NCI-H1048 (cell line): ENCODE results near the gene ARHGEF3.

Source experiments
- DNase-seq: peaks from one replicate; lab custom pipeline; 2025; lab: John Stamatoyannopoulos, UW

Gene ARHGEF3

DNA sequence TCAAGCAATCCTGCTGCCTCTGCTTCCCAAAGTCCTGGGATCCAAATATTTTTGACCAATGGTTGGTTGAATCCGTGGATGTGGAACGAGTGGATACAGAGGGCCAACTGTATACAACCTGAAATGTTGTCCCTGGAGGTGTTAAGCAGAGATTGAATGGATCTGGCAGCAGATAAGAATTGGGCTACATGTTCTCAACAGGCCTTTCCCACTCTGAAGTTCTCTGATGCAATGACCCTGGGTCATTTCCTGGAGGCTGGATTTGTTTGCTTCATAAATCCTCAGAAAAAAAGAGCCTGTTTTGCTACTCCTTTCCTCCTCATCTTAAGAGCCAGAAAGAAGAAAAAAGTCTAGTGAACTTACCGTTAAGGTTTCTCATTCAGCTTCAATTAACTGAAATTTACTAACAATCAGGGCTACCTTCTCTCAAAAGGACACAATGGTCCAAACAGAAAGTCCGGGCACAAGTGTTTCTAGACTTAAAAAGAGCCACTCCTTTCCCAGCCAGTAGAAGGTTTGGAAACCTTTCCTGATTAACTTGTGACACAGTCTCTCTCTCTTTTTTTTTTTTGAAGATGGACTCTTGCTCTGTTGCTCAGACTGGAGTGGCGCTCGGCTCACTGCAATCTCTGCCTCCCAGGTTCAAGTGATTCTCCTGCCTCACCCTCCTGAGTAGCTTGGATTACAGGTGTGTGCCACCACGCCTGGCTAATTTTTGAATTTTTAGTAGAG lies 6.5 kb downstream of the ARHGEF3 start:
- DNase-seq = no peak

- DNase-seq = no peak
Observed at GRCh38 chr3:56792193-56792592, 9.6 kb downstream of the ARHGEF3 start.

DNA sequence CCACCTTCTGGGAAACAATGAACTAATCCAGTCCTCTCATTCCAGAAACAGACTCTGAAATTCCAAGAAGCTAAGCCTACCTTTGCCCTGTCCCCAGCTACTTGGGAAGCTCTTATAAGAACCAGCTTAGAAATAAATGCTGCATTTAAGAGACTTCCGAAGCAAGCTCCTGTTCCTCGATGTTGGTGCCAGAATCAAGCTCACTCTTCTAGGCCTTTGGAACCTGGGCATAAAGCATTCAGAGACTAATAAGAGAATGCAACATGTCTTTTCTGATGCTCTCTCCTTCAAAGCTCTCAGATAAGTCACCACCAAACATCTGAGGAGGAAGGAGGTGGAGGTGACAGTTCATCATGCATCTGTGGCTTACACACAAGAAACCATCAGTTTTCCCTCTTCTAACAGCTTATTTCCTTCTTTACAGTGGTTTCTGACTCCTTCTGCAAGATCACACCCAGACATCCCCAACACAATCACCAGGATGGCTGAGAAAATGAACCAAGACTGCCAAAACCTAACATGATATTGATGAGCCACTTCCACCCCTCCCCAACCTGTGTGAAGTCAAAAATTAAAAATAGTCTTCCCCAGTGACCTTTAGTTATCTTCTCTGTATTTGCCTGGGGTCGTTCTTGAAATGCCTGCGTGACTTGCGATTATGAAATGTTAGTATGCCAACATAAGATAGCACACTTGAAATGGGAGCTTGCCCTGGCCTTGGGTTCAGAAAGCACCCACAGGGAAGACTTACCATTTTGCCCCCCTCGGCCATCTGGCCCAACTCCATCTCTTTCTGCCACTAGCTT lies 11.5 kb downstream of the ARHGEF3 start:
- DNase-seq = no peak

- DNase-seq = no peak
Observed at GRCh38 chr3:56789076-56789475, 12.7 kb downstream of the ARHGEF3 start.

DNA sequence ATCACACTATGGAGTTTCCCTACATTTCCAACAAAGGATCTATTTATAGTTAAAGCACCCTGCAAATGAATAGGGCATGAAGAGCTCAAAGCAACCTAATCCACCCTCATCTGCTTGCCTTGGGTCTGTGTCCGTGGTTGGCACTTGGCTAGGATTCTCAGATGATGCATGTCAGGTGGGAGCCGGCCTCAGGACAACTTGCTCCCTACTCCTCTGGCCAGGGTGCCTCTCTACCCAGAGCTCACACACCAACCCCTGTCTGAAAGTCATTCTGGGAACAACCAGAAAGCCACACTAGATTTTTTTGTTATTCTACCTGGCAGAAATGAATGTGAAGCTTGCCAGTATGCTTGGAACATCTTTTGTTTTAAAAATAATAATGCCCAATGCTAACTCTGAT lies 13.2 kb downstream of the ARHGEF3 start:
- DNase-seq = no peak

GRCh38 chr3:56787784-56788256 lies 13.9 kb downstream of the ARHGEF3 start:
- DNase-seq = no peak

GRCh38 chr3:56787258-56787775 lies 14.4 kb downstream of the ARHGEF3 start:
- DNase-seq = no peak

- DNase-seq = no peak
Observed at GRCh38 chr3:56785499-56785898, 16.2 kb downstream of the ARHGEF3 start.

DNA sequence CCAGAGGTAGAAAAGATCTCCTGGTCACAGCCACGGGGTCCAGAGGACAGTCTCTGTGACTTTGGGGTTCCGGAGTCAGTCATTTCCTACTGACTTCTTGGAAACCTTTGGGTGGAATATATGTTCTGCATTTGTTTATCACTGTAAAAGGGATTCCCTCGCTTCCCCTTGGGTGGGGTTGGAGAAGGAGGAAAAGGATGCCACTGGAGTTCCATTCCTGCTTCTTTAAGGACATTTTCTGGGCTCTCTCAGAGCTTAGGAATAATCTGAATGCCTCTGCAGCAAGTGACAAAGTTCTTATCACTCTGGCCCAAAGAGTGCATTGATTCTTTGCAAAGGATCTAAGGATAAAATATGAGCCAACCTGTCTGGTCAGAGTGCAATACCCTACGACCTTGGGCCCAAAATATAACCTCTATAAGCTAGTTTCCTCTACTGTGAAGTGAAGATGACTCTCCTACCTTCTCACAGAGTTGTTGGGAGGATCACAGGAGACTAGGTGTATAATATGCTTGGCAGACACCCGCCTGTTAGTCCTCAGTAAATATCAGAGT lies 17.2 kb downstream of the ARHGEF3 start:
- DNase-seq = no peak

DNA sequence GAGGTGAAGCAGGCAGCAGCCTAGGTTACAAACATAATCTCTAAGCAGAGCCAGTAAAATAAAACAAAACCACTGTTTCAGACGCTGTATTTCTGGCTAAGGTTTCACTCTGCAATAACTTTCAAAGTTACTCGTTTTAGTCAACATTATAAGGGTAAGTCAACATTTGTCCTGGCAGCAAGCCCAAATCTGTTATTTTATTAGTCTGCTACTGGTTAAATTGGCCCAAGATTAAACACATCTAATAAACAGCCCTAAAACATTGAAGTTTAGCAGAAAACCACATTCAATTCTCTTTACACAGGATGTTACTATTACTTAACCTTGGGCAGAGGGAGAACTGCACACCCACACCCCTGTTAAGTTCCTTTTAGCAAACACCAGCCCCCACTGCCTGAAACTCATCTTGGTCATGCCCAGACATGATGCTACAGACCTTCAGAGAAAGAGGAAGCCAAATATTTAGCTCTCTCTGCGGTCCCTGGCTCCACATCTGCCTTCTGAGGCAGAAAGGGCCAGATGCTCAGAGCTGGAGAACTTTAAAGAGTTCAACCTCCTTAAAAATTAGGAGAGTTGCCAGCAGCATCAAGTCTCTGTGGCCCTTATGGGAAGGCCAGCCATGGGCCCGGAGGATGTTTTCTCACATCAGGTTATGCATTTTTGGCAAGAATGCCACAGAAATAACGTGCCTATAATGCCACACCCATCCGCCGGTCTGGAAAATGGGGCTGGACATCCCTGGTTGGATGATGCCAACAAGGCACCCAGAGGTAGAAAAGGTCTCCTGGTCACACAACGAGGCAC lies 17.9 kb downstream of the ARHGEF3 start:
- no peak for DNase-seq

GRCh38 chr3:56782906-56783305 lies 18.8 kb downstream of the ARHGEF3 start:
- no peak for DNase-seq

DNA sequence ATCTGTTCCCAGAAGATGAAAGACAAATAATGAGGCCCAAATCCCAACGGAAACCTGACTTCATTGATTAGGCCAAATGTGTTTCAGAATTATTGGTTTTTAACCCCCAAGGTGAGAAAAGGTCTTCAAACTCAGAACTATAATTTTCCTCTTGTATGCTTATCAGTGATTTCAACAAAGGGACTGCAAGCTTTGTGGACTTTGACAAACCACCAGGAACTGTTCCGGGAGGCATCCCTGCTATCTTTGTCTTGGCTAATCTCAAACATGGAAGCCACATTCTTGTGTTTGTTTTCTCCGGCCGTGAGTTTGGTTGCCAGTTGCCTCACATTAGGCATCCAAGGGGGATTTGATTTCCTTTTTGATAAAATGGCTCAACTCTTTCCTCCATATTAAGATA lies 19.5 kb downstream of the ARHGEF3 start:
- DNase-seq = no peak

- DNase-seq = no peak
Observed at GRCh38 chr3:56781762-56782161, 20.0 kb downstream of the ARHGEF3 start.

DNA sequence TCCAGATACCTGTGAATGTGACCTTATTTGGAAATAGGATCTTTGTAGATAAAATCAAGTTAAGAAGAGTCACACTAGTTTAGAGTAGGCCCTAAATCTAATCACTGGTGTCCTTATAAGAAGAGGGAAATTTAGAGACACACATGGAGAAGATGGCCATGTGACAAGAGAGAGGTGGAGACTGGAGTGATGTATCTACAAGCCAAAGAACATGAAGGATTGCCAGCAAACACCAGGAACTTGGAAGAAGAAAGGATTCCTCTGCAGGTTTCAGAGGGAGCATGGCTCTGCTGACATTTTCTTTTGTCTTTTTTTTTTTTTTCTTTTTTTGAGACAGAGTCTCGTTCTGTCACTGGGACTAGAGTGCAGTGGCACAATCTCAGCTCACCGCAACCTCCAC lies 20.8 kb downstream of the ARHGEF3 start:
- no peak for DNase-seq

DNA sequence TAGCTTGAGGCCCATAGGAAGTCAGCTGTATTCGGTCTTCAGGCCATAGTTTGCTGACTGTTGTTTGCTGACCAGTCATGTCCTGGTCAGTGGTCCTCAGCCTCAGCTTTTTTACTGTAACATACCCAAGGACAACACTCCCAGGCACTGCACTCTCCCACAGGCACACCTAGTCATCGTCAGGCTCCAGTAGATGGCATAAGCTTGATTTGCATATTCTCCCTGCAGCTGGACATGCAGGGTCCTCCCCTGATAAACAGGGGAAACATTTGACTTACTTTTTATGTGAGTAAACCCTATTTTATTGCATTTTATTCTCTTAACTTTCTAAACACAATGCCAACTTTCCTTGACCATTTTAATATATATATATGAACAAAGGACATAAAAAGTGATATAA lies 22.9 kb downstream of the ARHGEF3 start:
- DNase-seq = no peak

DNA sequence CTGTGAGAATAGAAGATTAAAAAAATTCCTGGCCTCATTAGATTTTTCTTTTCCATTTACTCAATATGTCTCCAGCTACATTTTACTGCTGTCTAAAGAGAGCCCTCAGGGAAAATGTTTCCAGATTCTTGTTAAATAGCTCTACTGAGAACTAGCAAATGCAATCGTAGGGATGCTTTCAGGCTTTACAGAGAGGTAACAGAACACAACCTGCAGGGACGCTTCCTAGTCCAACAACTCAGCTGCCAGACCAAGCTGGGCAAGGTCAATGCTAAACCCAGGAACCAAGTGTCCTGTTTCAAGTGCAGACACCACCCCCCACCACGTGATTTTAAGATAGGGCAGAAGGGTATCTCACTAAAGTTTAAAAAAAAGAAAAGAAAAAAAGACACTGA lies 25.2 kb downstream of the ARHGEF3 start:
- no peak for DNase-seq

- no peak for DNase-seq
Observed at GRCh38 chr3:56775838-56776555, 25.8 kb downstream of the ARHGEF3 start.

DNA sequence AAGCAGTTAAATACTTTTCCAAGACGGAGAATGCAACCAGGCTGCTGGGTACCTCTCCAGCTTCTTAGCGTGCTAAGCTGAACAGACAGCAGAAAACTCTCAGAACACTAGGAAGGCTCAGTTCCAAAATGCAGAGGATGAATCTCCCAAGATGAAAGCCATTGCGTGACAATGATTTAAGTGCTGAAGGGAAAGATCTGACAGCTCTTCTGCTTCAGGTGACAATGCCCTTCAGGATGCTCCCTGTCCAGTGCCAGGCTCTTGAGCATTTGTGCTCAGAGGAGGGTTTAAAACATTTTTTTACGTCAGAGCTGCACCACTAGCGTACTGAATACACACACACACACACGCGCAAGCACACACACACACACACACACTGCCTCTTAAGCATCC lies 26.3 kb downstream of the ARHGEF3 start:
- DNase-seq = no peak

DNA sequence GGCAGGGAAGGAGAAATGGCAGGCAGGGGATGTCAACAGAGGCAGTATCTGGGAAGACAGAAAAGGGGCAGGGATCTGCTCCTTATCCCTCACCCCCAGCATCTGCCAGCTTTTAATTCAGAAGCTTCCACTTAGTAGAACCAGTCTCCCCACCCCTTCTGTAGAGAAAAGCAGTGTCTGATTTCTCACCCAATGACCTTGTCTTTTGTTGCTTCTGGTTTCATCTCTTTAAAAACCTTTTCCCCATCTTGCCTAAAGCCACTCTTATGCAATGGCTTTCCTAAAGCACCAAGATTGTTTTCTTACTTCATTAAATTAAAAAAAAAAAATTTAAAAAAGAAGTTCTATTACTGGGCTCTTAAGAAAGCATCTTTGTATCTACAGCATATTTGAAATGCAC lies 27.8 kb downstream of the ARHGEF3 start:
- DNase-seq = no peak

- no peak for DNase-seq
Observed at GRCh38 chr3:56772952-56773938, 28.5 kb downstream of the ARHGEF3 start.
